SU-DHL-6 (cell line): ENCODE data around the gene RASA3.

Experiments
- H2AFZ ChIP-seq: fragments of 200-600 bp; sonication (generic); 2 replicates; pipeline ENCODE4 v1.6.1; 2014; ENCODE audit warnings: low read depth, mild to moderate bottlenecking, moderate library complexity, mixed read lengths, antibody characterized with exemption, low read length; ENCODE audit not compliant: severe bottlenecking
- H3F3A ChIP-seq: fragments of 200-600 bp; shearing (Covaris generic); 2 replicates; pipeline ENCODE4 v1.6.0; 2016; ENCODE audit warnings: antibody characterized with exemption, mild to moderate bottlenecking; ENCODE audit not compliant: insufficient read depth
- H3K27ac ChIP-seq: fragments of 200-600 bp; sonication (generic); 2 replicates; pipeline ENCODE4 v1.5.1; 2016; ENCODE audit warnings: low read depth, mild to moderate bottlenecking, low read length, moderate library complexity, mixed read lengths
- H3K27me3 ChIP-seq: fragments of 200-600 bp; sonication (generic), shearing (Covaris generic); 2 replicates; pipeline ENCODE4 v1.6.0; 2014; ENCODE audit warnings: mild to moderate bottlenecking, low read length
- H3K36me3 ChIP-seq: fragments of 200-600 bp; sonication (generic); 2 replicates; pipeline ENCODE4 v1.6.1; 2014; ENCODE audit warnings: mild to moderate bottlenecking, low read length, mixed read lengths
- H3K4me2 ChIP-seq: fragments of 300-600, 200-600 bp; shearing (Covaris generic), sonication (generic); 2 replicates; pipeline ENCODE4 v1.6.0; 2014; ENCODE audit warnings: low read length, low read depth, mild to moderate bottlenecking; ENCODE audit not compliant: poor library complexity, severe bottlenecking
- H3K4me3 ChIP-seq: fragments of 200-600 bp; sonication (generic); 2 replicates; pipeline ENCODE4 v1.5.1; 2014; ENCODE audit warnings: antibody characterized with exemption, low read length, mild to moderate bottlenecking, mixed read lengths; ENCODE audit not compliant: insufficient read depth, poor library complexity, severe bottlenecking
- H3K79me2 ChIP-seq: fragments of 200-600 bp; sonication (generic); 2 replicates; pipeline ENCODE4 v1.6.1; 2014; ENCODE audit warnings: mild to moderate bottlenecking, low read length, moderate library complexity; ENCODE audit not compliant: insufficient read depth
- H3K9ac ChIP-seq: fragments of 200-600 bp; sonication (generic); 2 replicates; pipeline ENCODE4 v1.7.0; 2014; ENCODE audit warnings: mild to moderate bottlenecking, low read length
- H3K9me2 ChIP-seq: fragments of 200-600 bp; sonication (generic); replicated peaks from 2 replicates; pipeline ENCODE4 v1.6.1; 2014; ENCODE audit warnings: low read length; ENCODE audit not compliant: insufficient read depth
- H3K9me3 ChIP-seq: fragments of 200-600 bp; sonication (generic); 2 replicates; pipeline ENCODE4 v1.6.1; 2014; ENCODE audit warnings: low read length, mixed read lengths; ENCODE audit not compliant: insufficient read depth
- H4K20me1 ChIP-seq: fragments of 200-600 bp; sonication (generic); 2 replicates; pipeline ENCODE4 v1.6.1; 2014; ENCODE audit warnings: low read depth, mild to moderate bottlenecking, antibody characterized with exemption, low read length, moderate library complexity, mixed read lengths
- EZH2phosphoT487 ChIP-seq: fragments of 200-600 bp; sonication (generic), shearing (Covaris generic); conservative IDR thresholded peaks from 2 replicates; pipeline ENCODE4 v1.6.1; 2018; ENCODE audit warnings: mild to moderate bottlenecking, antibody characterized with exemption, low read length, moderate library complexity, mixed read lengths
- TF ChIP-seq, protein P1 (sequence below): fragments of 200-600 bp; sonication (generic); IDR thresholded peaks from one replicate; pipeline ENCODE4 v1.5.1; 2017; ENCODE audit warnings: antibody characterized with exemption, mild to moderate bottlenecking, low read length, moderate library complexity; ENCODE audit not compliant: insufficient read depth, poor library complexity, severe bottlenecking

Gene RASA3

DNA sequence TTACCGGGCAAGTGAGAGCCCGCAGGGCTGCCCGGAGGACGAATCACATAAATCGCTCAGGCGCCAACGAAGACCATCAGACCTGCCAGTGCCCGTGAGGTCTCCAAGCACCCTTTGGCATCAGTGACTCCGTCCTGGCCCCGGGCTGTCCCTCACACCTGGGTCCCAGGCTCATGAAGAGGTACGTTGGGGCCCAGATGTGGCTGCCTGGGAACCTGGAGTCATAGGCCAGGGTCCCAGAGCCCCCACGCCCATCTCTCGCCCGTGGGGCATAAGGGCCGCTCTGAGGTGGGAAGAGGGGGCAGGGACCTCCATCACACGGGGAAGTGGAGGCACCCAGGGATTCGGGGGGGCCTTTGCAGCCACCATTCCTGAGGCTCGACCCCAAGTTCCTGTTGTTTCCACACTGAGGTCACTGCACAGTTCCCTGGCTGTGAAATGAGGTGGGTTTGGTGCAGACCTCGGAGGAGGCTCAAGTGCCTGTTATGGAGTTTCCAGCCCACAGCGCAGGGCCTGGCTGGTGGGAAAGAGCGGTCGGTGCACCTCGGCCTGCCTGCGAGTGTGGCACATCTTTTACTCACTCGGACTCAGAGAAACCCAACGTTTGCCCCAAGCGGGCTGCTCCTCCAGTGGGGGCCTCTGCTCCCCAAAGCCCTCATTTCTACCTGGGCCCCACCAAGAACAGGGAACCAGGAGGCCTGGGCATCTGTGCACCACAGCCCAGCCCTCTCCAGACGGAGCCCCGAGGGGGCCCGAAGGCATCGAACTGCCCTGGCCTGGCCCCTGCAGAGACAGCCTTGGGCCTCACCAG, 122.6 kb downstream of the RASA3 start:
- H3K36me3 ChIP-seq, result no peaks in the 10 kb centered on the region
- H3K27ac ChIP-seq, result no peak overlapping the region

DNA sequence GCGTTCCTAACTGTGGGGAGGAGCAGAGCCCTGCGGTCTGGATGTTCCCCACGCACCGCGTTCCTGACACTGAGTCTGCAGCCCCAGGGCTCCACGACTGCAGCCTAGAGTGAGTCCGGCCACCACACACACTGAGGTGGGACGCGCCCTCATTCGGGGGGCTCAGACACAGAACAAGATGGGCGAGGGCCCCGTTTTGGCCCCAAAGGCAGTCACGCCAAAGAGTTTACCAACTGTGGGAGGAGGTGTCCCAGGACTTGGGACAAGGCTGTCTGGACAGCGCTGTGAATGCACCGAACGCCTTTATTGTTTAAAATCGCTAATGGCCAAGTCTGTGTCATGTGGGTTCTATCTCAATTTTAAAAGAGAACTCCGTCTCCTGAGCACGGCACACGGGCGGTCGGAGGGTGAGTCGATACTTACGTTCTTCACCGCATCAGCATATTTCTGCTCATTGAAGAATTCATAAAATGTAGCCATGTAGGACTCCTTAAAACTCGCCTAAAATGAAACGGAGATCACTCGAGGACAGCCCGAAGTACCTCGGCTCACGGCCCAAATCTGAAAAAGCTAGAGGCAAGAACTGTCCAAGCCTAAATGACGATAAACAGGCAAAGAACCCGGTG, 123.3 kb downstream of the RASA3 start:
- Histone ChIP-seq H4K20me1 (no peaks in the 10 kb centered on the region), H3K36me3 (no peaks in the 10 kb centered on the region), H3K4me2 (no peak overlapping the region)

More for the DNA sequence above, 122.6 kb downstream of the RASA3 start:
- TF ChIP-seq, protein P1, sequence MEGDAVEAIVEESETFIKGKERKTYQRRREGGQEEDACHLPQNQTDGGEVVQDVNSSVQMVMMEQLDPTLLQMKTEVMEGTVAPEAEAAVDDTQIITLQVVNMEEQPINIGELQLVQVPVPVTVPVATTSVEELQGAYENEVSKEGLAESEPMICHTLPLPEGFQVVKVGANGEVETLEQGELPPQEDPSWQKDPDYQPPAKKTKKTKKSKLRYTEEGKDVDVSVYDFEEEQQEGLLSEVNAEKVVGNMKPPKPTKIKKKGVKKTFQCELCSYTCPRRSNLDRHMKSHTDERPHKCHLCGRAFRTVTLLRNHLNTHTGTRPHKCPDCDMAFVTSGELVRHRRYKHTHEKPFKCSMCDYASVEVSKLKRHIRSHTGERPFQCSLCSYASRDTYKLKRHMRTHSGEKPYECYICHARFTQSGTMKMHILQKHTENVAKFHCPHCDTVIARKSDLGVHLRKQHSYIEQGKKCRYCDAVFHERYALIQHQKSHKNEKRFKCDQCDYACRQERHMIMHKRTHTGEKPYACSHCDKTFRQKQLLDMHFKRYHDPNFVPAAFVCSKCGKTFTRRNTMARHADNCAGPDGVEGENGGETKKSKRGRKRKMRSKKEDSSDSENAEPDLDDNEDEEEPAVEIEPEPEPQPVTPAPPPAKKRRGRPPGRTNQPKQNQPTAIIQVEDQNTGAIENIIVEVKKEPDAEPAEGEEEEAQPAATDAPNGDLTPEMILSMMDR, result no peak
- TF ChIP-seq EZH2phosphoT487, result no peak
- Histone ChIP-seq H3K4me3 (no peak overlapping the region), H3K9me2 (no peaks in the 10 kb centered on the region), H3K9ac (no peak overlapping the region), H3F3A (no peaks in the 10 kb centered on the region), H3K4me2 (no peak overlapping the region), H3K9me3 (no peaks in the 10 kb centered on the region), H3K27me3 (no peaks in the 10 kb centered on the region), H2AFZ (no peak overlapping the region), H4K20me1 (no peaks in the 10 kb centered on the region), H3K79me2 (no peaks in the 10 kb centered on the region)

DNA sequence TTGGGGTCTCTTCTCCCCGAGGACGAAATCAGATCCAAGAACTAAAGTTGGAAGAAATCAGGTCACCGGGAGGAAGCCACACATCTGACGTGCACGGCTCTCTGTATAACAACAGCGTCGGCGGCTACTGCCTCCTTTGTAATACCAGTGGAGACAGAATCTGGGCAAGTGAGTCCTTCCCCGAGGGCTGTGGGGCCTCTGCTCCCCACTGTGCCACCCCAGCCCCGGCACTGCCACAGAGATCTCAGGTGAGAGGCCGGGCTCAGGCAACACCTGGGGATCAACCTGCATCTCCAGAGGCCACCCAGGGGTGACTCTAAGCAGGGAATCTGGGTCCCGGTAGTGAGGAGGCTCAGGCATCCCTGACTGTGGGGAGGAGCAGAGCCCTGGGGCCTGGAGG, 124.9 kb downstream of the RASA3 start:
- TF ChIP-seq, protein P1, result no peak
- TF ChIP-seq EZH2phosphoT487, result no peak
- Histone ChIP-seq H3K79me2 (no peaks in the 10 kb centered on the region), H3K9ac (no peak overlapping the region), H3F3A (no peaks in the 10 kb centered on the region), H3K4me2 (no peak overlapping the region), H3K36me3 (no peaks in the 10 kb centered on the region), H3K9me3 (no peaks in the 10 kb centered on the region), H3K27ac (no peak overlapping the region), H3K9me2 (no peaks in the 10 kb centered on the region), H3K4me3 (no peak overlapping the region), H2AFZ (no peak overlapping the region), H4K20me1 (no peaks in the 10 kb centered on the region), H3K27me3 (no peaks in the 10 kb centered on the region)

More for the DNA sequence above, 123.3 kb downstream of the RASA3 start:
- H3K4me3 ChIP-seq, result no peak overlapping the region
- no peaks in the 10 kb centered on the region for H3K27me3 ChIP-seq
- no peak for TF ChIP-seq EZH2phosphoT487
- TF ChIP-seq, protein P1, result no peak
- no peak overlapping the region for H2AFZ ChIP-seq
- H3F3A ChIP-seq, result no peaks in the 10 kb centered on the region
- H3K9me2 ChIP-seq, result no peaks in the 10 kb centered on the region
- H3K79me2 ChIP-seq, result no peaks in the 10 kb centered on the region
- H3K9me3 ChIP-seq, result no peaks in the 10 kb centered on the region
- H3K27ac ChIP-seq, result no peak overlapping the region
- H3K9ac ChIP-seq, result no peak overlapping the region
